Thoracic aorta (tissue), 2 donors: ENCODE measurements around the gene FBXW11. TPM values are rescaled to one million over a fixed set of nuclear protein-coding genes. Genes with fewer than 3 reads are reported as not detected.

Experiments used
- ATAC-seq: fragments of 150-250 bp; one replicate; pipeline ENCODE4 v1.8.0; 2017; ENCODE audit warnings: low read depth; ENCODE audit not compliant: insufficient number of reproducible peaks, low FRiP score
- DNase-seq: peaks from one replicate; pipeline ENCODE4 v3.0.0-alpha.2; 2020; ENCODE audit warnings: low spot score
- H3K27ac ChIP-seq, 2 donors: fragments of 200-600 bp; sonication (generic); 1 replicate in 1 of 2; 2 replicates in 1 of 2; pipeline ENCODE4 v1.5.1; 2016; ENCODE audit warnings: mild to moderate bottlenecking in 2 of 2, moderate library complexity in 2 of 2
- H3K27me3 ChIP-seq: fragments of 200-600 bp; sonication (generic); replicated peaks from 2 replicates; pipeline ENCODE4 v1.6.0; 2016; ENCODE audit warnings: mild to moderate bottlenecking; ENCODE audit not compliant: insufficient read depth
- H3K36me3 ChIP-seq: fragments of 200-600 bp; sonication (generic); one replicate; pipeline ENCODE4 v1.5.1; 2016
- H3K4me1 ChIP-seq, 2 donors: fragments of 200-600 bp; sonication (generic); 1 replicate in 1 of 2; 2 replicates in 1 of 2; pipeline versions ENCODE4 v1.5.1 to v1.6.0; 2016; ENCODE audit warnings: low read depth in 2 of 2, mild to moderate bottlenecking in 1 of 2; ENCODE audit not compliant: control insufficient read depth in 1 of 2
- H3K4me3 ChIP-seq: fragments of 200-600 bp; sonication (generic); 2 replicates; pipeline ENCODE4 v1.5.1; 2016; ENCODE audit warnings: mild to moderate bottlenecking
- H3K9me3 ChIP-seq: fragments of 200-600 bp; sonication (generic); 2 replicates; pipeline ENCODE4 v1.5.1; 2016
- CTCF ChIP-seq: fragments of 200-600 bp; sonication (generic); IDR thresholded peaks from one replicate; pipeline ENCODE4 v1.5.1; 2019; ENCODE audit warnings: antibody characterized with exemption
- total RNA-seq, 2 donors: library from RNA; depleted of rRNA; stranded (reverse); fragments of >200 nt; gene quantifications; one replicate each; pipeline versions ENCODE4 v1.1.0 to v1.2.3, GENCODE V29; 2016

The FBXW11 gene
- total RNA-seq, 2 donors from 2014 or later, result 77.8 to 91.2 TPM

- H3K27ac ChIP-seq, result no peak overlapping the region
- no peaks in the 10 kb centered on the region for H3K9me3 ChIP-seq
- DNase-seq (no peak), ATAC-seq (no peak)
- TF ChIP-seq CTCF, result no peak
- no peak overlapping the region for H3K4me3 ChIP-seq
- H3K27me3 ChIP-seq, result no peaks in the 10 kb centered on the region
- no peaks in the 10 kb centered on the region for H3K36me3 ChIP-seq
- H3K4me1 ChIP-seq, result peaks cover 35 to 61% of the 10 kb centered on the region in 2 donors
Measured at GRCh38 chr5:171955761-171956160, 50.7 kb downstream of the FBXW11 start.

GRCh38 chr5:171954721-171955120 is 51.7 kb downstream of the FBXW11 start:
- peak overlapping the region in 1 of 2 donors; percentile 48 for H3K27ac ChIP-seq
- H3K36me3 ChIP-seq, result no peaks in the 10 kb centered on the region
- no peaks in the 10 kb centered on the region for H3K27me3 ChIP-seq
- peaks cover 35 to 61% of the 10 kb centered on the region in 2 donors for H3K4me1 ChIP-seq
- DNase-seq, result no peak
- TF ChIP-seq CTCF, result no peak
- no peak for ATAC-seq
- no peaks in the 10 kb centered on the region for H3K9me3 ChIP-seq
- H3K4me3 ChIP-seq, result no peak overlapping the region

GRCh38 chr5:171953860-171954701 is 52.4 kb downstream of the FBXW11 start:
- H3K27me3 ChIP-seq, result no peaks in the 10 kb centered on the region
- no peak for ATAC-seq
- TF ChIP-seq CTCF, result no peak
- peaks cover 35 to 62% of the 10 kb centered on the region in 2 donors for H3K4me1 ChIP-seq
- H3K27ac ChIP-seq, result peak overlapping the region in 1 of 2 donors; percentile 48
- no peaks in the 10 kb centered on the region for H3K9me3 ChIP-seq
- H3K36me3 ChIP-seq, result no peaks in the 10 kb centered on the region
- no peak for DNase-seq
- H3K4me3 ChIP-seq, result no peak overlapping the region

GRCh38 chr5:171952021-171952420 is 54.4 kb downstream of the FBXW11 start:
- no peak for TF ChIP-seq CTCF
- H3K4me3 ChIP-seq, result no peak overlapping the region
- H3K9me3 ChIP-seq, result no peaks in the 10 kb centered on the region
- no peaks in the 10 kb centered on the region for H3K36me3 ChIP-seq
- H3K27me3 ChIP-seq, result no peaks in the 10 kb centered on the region
- DNase-seq (no peak), ATAC-seq (no peak)
- no peak overlapping the region for H3K27ac ChIP-seq
- peaks cover 28 to 59% of the 10 kb centered on the region in 2 donors for H3K4me1 ChIP-seq

- no peak for DNase-seq
- Histone ChIP-seq H3K4me3 (no peak overlapping the region), H3K9me3 (no peaks in the 10 kb centered on the region), H3K27ac (no peak overlapping the region), H3K4me1 (peaks cover 21 to 51% of the 10 kb centered on the region in 2 donors), H3K36me3 (no peaks in the 10 kb centered on the region), H3K27me3 (no peaks in the 10 kb centered on the region)
- no peak for ATAC-seq
- TF ChIP-seq CTCF, result no peak
Measured at GRCh38 chr5:171951218-171951617, 55.2 kb downstream of the FBXW11 start.
